SH-SY5Y (cell line): ENCODE data around the gene DNAH2.

Source experiments
- GATA2 ChIP-seq: IDR thresholded peaks from 2 replicates; pipeline ENCODE4 v1.6.1; 2011; ENCODE audit warnings: mild to moderate bottlenecking, low read depth, low read length
- GATA3 ChIP-seq: IDR thresholded peaks from 2 replicates; pipeline ENCODE4 v1.6.1; 2011; ENCODE audit warnings: low read depth, mild to moderate bottlenecking, low read length, moderate library complexity

- TF ChIP-seq GATA3 (no peak), GATA2 (no peak)
Observed at GRCh38 chr17:7825206-7825990, 107.9 kb downstream of the DNAH2 start.
